Bronchial smooth muscle cell (primary cell): ENCODE measurements around the gene FAM151A. TPM values are rescaled to one million over a fixed set of nuclear protein-coding genes. Genes with fewer than 3 reads are reported as not detected.

ENCODE experiments used
- total RNA-seq: library from RNA; depleted of rRNA; stranded (reverse); fragments of >200 nt; gene quantifications from 2 replicates; pipeline ENCODE4 v1.2.1, GENCODE V29; 2014

The FAM151A gene
- total RNA-seq, result not detected in 2 replicates

GRCh38 chr1:54623216-54624007 lies at the start of gene FAM151A:
Gene FAM151A (minus strand): TSS chr1:54623525. CDS start chr1:54623395, 130 bp downstream.

GRCh38 chr1:54640863-54641836 lies 17.8 kb upstream of the FAM151A start, which contains the start of gene MROH7:
Gene MROH7 (plus strand): TSS chr1:54641786. CDS start chr1:54652927, 11,141 bp downstream.

Other genes with a start within 250 kb of the FAM151A start
- 8.5 and 11.3 TPM in 2 replicates for gene SSBP3, start 217.1 kb downstream of the FAM151A start, total RNA-seq
- 3.0 and 4.0 TPM in 2 replicates for gene ACOT11, start 75.3 kb downstream of the FAM151A start, total RNA-seq
- 0.16 and 1.6 TPM in 2 replicates for gene MROH7, start 18.3 kb upstream of the FAM151A start, total RNA-seq
- gene TTC4, start 92.3 kb upstream of the FAM151A start, total RNA-seq, result 15.0 and 17.3 TPM in 2 replicates
- gene PARS2, start 141.0 kb upstream of the FAM151A start, total RNA-seq, result 3.2 and 4.1 TPM in 2 replicates
- not detected in 2 replicates for gene TTC22, start 177.8 kb upstream of the FAM151A start, total RNA-seq